AML-193 (cell line): ENCODE measurements around the gene MMP7.
A peak's percentile ranks its signal among the peaks of the same experiment; 100 is the strongest.

Source experiments
- DNase-seq, 2 experiments: peaks; one replicate each; lab custom pipeline; 2025; lab: John Stamatoyannopoulos, UW

The MMP7 gene

GRCh38 chr11:102495161-102496042 is 35.1 kb downstream of the MMP7 start:
- DNase-seq = peak; percentile 71 to 73

DNA sequence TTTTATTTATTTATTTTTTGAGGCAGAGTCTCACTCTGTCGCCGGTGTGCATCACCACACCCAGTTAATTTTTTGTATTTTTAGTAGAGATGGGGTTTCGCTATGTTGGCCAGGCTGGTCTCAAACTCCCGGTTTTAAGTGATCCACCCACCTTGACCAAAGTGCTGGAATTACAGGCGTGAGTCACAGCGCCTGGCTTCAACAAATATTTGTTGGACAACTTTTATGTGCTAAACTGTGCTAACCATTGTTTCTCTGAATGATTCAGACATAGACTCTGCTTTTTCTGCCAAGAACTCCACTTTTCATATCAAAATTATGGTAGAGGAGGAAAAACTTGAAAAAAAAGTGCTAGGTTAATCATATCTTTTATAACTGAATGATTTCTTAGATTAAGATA is 36.3 kb downstream of the MMP7 start:
- DNase-seq = no peak

- no peak for DNase-seq
Measured at GRCh38 chr11:102493524-102493923, 37.0 kb downstream of the MMP7 start.

- no peak for DNase-seq
Measured at GRCh38 chr11:102491969-102492368, 38.6 kb downstream of the MMP7 start.

- DNase-seq = no peak
Measured at GRCh38 chr11:102489186-102490145, 41.1 kb downstream of the MMP7 start.

DNA sequence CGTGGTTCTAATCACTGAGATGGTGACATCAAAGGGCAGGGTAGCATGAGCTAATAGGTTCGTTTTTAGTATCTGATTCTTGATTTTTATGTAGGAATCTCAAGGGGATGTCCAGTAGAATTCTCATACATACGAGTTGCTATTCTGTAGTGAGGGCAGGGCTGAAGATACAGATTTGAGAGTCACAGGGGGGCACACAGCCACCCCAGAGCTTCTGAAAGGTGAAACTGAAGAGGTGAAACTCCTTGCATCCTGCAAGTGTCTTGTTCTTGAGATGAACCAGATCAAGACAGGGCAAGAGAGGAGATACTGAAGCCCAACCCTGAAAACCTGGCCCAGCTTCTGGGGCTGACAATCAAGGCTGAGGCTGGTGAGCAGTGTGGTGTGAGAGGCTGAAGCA is 42.3 kb downstream of the MMP7 start:
- no peak for DNase-seq

- DNase-seq = peak; percentile 74 to 80
Measured at GRCh38 chr11:102487214-102487613, 43.3 kb downstream of the MMP7 start.

- DNase-seq = no peak
Measured at GRCh38 chr11:102486584-102486983, 44.0 kb downstream of the MMP7 start.

- no peak for DNase-seq
Measured at GRCh38 chr11:102485095-102485722, 45.3 kb downstream of the MMP7 start.

- no peak for DNase-seq
Measured at GRCh38 chr11:102482433-102482832, 48.1 kb downstream of the MMP7 start.

GRCh38 chr11:102479733-102480132 is 50.8 kb downstream of the MMP7 start:
- no peak for DNase-seq

GRCh38 chr11:102478673-102479299 is 51.8 kb downstream of the MMP7 start:
- DNase-seq = peak in 1 of 2 experiments; percentile 11

DNA sequence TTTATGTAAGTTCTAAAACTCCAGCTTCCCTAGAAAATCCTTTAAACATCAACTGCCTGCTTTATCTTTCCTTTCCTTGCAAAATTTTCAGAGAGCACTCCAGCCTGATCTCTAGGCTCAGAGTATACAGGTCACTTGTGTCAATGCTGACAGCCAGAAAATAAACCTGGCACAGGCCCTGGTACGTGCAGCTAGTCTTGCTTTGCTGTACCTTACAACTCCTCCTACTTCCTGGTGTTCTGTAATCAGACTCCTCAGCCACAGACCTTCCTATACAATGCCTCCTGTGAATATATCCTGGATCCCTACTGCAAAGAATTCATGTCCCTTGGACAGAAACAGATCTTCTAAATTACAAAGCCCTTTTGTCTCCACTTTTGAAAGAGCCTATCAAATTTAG is 53.7 kb downstream of the MMP7 start:
- DNase-seq = peak; percentile 58

- no peak for DNase-seq
Measured at GRCh38 chr11:102476069-102476468, 54.5 kb downstream of the MMP7 start.

DNA sequence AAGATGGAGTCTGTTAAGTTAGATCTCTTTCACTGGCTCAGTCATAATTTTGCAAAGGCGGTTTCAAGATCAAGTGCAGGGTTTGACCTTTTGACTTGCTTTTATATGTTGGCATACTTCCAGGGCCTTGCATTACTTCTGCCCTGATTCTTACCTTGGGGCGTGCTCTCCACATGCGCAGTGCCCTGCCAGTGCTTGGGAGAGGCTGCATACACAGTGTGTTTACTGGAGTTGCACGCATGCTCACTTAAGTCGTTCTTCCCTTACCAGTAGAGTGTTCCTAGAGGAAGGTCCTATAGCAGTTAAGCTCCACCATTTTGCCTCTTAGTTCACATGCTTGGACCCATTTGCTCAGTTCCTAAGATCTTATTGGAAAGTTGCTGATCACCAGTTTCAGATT is 57.0 kb downstream of the MMP7 start:
- no peak for DNase-seq

DNA sequence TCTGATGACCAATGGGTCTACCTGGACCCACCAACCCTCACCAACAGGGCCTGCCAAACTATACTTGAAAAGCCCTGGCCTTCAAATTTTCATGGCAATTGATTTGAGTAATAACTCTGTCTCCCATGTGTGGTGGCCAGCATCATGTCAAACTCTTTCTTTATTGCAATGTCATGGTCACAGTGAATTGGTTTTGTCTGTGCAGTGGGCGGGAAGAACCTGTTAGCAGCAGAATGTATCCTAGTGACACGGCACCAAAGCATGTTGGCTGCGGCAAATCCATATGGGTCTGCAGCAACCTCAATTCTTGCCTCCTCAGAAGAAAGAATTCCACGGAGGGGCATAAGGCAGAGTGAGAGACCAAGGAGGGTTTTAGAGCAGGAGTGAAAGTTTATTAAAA is 58.4 kb downstream of the MMP7 start:
- DNase-seq = no peak

GRCh38 chr11:102471474-102471873 is 59.1 kb downstream of the MMP7 start:
- DNase-seq = no peak
